CD14-positive monocyte (primary cell): ENCODE data around the gene ZXDC. TPM values are rescaled to one million over a fixed set of nuclear protein-coding genes. Genes with fewer than 3 reads are reported as not detected.

Experiments
- DNase-seq, 3 donors: peaks; one replicate each; pipeline ENCODE4 v3.0.0-alpha.2; 2011 to 2022
- H2AFZ ChIP-seq: 2 replicates; pipeline ENCODE4 v1.6.0; 2012; ENCODE audit warnings: mild to moderate bottlenecking, low read depth, low read length, inconsistent platforms; ENCODE audit not compliant: insufficient read depth, poor library complexity, severe bottlenecking
- H3K27ac ChIP-seq, 2 donors: 1 replicate in 1 of 2; 2 replicates in 1 of 2; pipeline ENCODE4 v1.5.1; 2012 to 2013; ENCODE audit warnings: low read length in 2 of 2, control low read depth in 1 of 2, inconsistent platforms in 1 of 2, low read depth in 1 of 2, mild to moderate bottlenecking in 1 of 2
- H3K27me3 ChIP-seq, 2 donors: one replicate each; pipeline versions ENCODE4 v1.6.0 to v1.6.1; 2011 to 2013; ENCODE audit warnings: low read length in 2 of 2; ENCODE audit not compliant: control insufficient read depth in 2 of 2, insufficient read depth in 2 of 2
- H3K36me3 ChIP-seq, 2 donors: replicated peaks in 1 of 2; 1 replicate in 1 of 2; 2 replicates in 1 of 2; pipeline versions ENCODE4 v1.5.1 to v1.6.1; 2012 to 2013; ENCODE audit warnings: low read length in 2 of 2, control low read depth in 1 of 2, inconsistent platforms in 1 of 2, mild to moderate bottlenecking in 1 of 2; ENCODE audit not compliant: insufficient read depth in 2 of 2, control insufficient read depth in 1 of 2
- H3K4me1 ChIP-seq, 2 donors: 1 replicate in 1 of 2; 2 replicates in 1 of 2; pipeline versions ENCODE4 v1.5.1 to v1.6.1; 2012 to 2013; ENCODE audit warnings: low read length in 2 of 2, control low read depth in 1 of 2, inconsistent platforms in 1 of 2, mild to moderate bottlenecking in 1 of 2, moderate library complexity in 1 of 2; ENCODE audit not compliant: insufficient read depth in 2 of 2, control insufficient read depth in 1 of 2
- H3K4me2 ChIP-seq: replicated peaks from 2 replicates; pipeline ENCODE3; 2012; ENCODE audit warnings: low read length, moderate library complexity, mild to moderate bottlenecking; ENCODE audit not compliant: poor library complexity, severe bottlenecking; ENCODE audit errors: extremely low read depth
- H3K4me3 ChIP-seq, 3 experiments: fragments of 200-600 bp in 1 of 3; sonication (generic) in 1 of 3; replicated peaks in 1 of 3; 1 replicate in 2 of 3; 2 replicates in 1 of 3; pipeline ENCODE4 v1.5.1; 2011 to 2013; ENCODE audit warnings: low read length in 3 of 3, mild to moderate bottlenecking in 3 of 3, control low read depth in 2 of 3, low read depth in 2 of 3, inconsistent platforms in 1 of 3, moderate library complexity in 1 of 3
- H3K79me2 ChIP-seq: 2 replicates; pipeline ENCODE4 v1.6.0; 2012; ENCODE audit warnings: mild to moderate bottlenecking, control low read depth, inconsistent platforms, low read length, moderate library complexity; ENCODE audit not compliant: insufficient read depth
- H3K9ac ChIP-seq: 2 replicates; pipeline ENCODE4 v1.6.0; 2017; ENCODE audit warnings: low read length, mild to moderate bottlenecking; ENCODE audit not compliant: insufficient read depth, poor library complexity, severe bottlenecking
- H3K9me3 ChIP-seq, 2 donors: replicated peaks in 1 of 2; 1 replicate in 1 of 2; 2 replicates in 1 of 2; pipeline versions ENCODE4 v1.5.1 to v1.6.1; 2012 to 2013; ENCODE audit warnings: low read length in 2 of 2, control low read depth in 1 of 2; ENCODE audit not compliant: control insufficient read depth in 1 of 2, insufficient read depth in 1 of 2
- H4K20me1 ChIP-seq: 2 replicates; pipeline ENCODE4 v1.6.0; 2012; ENCODE audit warnings: mild to moderate bottlenecking, low read length, control low read depth, moderate library complexity; ENCODE audit not compliant: insufficient read depth
- H3K27ac Mint-ChIP-seq, 7 donors: one replicate each; pipeline ENCODE4 v1.8.0; 2020; ENCODE audit warnings: mild to moderate bottlenecking in 7 of 7, mixed read lengths in 7 of 7, moderate library complexity in 6 of 7, inconsistent platforms in 2 of 7
- H3K27me3 Mint-ChIP-seq, 3 donors: one replicate each; pipeline ENCODE4 v1.8.0; 2021 to 2022; ENCODE audit warnings: low read depth in 3 of 3, mild to moderate bottlenecking in 3 of 3, mixed read lengths in 3 of 3, moderate library complexity in 3 of 3, inconsistent platforms in 1 of 3
- H3K36me3 Mint-ChIP-seq, 2 donors: one replicate each; pipeline ENCODE4 v1.8.0; 2020; ENCODE audit warnings: mixed read lengths in 2 of 2, inconsistent platforms in 1 of 2, mild to moderate bottlenecking in 1 of 2
- H3K4me1 Mint-ChIP-seq: one replicate; pipeline ENCODE4 v1.8.0; 2020; ENCODE audit warnings: mild to moderate bottlenecking, mixed read lengths
- H3K4me3 Mint-ChIP-seq, 2 donors: one replicate each; pipeline ENCODE4 v1.8.0; 2020; ENCODE audit warnings: mild to moderate bottlenecking in 2 of 2, mixed read lengths in 2 of 2, moderate library complexity in 1 of 2
- H3K9me3 Mint-ChIP-seq, 7 donors: one replicate each; pipeline ENCODE4 v1.8.0; 2020 to 2022; ENCODE audit warnings: mixed read lengths in 7 of 7, mild to moderate bottlenecking in 6 of 7, moderate library complexity in 6 of 7, inconsistent platforms in 2 of 7
- WGBS: methylation state at CpG from one replicate; pipeline ENCODE4 v1.1.5; 2013; ENCODE audit warnings: missing lambda C conversion rate; ENCODE audit not compliant: insufficient coverage; 5-methylcytosine and 5-hydroxymethylcytosine counted together
- intact Hi-C, 2 donors: fragments of 100-400 bp; cut with micrococcal nuclease; formaldehyde crosslinking; loops; one replicate each; pipeline versions ENCODE4 v1.15.0 to v1.15.1; 2023
- polyA plus RNA-seq, 3 donors: library from polyadenylated mRNA; depleted of rRNA in 1 of 3; unstranded in 2 of 3; stranded (reverse) in 1 of 3; fragments of 300-500 nt in 2 of 3; fragments of >200 nt in 1 of 3; fragmentation: Illumina TruSeq in 2 of 3; gene quantifications; 1 replicate in 2 of 3; 2 replicates in 1 of 3; pipeline ENCODE4 v1.2.3, GENCODE V29; 2012 to 2021
- TF ChIP-seq, protein P1 (sequence below): fragments of 200-600 bp; IDR thresholded peaks from one replicate; pipeline ENCODE4 v1.8.0; 2022; ENCODE audit warnings: antibody characterized with exemption, mild to moderate bottlenecking

ZXDC gene
- polyA plus RNA-seq, 3 donors = 6.3 to 44.8 (median 9.7) TPM

DNA sequence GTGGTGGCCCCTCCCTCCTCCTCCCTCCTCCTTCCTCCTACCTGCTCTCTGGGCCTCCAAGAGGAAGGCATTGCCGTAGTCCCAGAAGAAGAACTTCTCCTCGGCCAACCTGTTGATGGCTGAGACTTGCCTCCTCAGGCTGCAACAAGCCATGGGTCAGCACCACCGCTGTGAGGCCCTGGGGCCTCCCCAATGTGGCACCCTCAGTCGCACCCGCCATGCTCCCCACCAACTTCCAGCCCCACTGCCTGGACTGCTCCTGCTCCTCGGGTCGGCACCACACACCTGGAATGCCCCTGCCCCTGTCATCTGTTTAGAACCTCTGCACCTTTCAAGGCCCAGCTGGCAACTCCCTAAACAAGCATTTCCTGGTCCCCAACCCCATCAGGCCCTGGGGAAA lies 24.3 kb upstream of the ZXDC start:
- Histone ChIP-seq H3K4me1 (no peaks in the 10 kb centered on the region), H3K4me3 (no peak overlapping the region), H3K79me2 (no peaks in the 10 kb centered on the region), H2AFZ (no peak overlapping the region), H3K9me3 (no peaks in the 10 kb centered on the region), H3K27me3 (no peaks in the 10 kb centered on the region), H3K9ac (no peak overlapping the region), H3K4me2 (no peak overlapping the region), H3K27ac (no peak overlapping the region), H3K36me3 (no peaks in the 10 kb centered on the region), H4K20me1 (no peaks in the 10 kb centered on the region)
- no peaks in the 10 kb centered on the region for H3K9me3 Mint-ChIP-seq
- DNase-seq = no peak
- no peak overlapping the region for H3K27ac Mint-ChIP-seq
- TF ChIP-seq, protein P1, sequence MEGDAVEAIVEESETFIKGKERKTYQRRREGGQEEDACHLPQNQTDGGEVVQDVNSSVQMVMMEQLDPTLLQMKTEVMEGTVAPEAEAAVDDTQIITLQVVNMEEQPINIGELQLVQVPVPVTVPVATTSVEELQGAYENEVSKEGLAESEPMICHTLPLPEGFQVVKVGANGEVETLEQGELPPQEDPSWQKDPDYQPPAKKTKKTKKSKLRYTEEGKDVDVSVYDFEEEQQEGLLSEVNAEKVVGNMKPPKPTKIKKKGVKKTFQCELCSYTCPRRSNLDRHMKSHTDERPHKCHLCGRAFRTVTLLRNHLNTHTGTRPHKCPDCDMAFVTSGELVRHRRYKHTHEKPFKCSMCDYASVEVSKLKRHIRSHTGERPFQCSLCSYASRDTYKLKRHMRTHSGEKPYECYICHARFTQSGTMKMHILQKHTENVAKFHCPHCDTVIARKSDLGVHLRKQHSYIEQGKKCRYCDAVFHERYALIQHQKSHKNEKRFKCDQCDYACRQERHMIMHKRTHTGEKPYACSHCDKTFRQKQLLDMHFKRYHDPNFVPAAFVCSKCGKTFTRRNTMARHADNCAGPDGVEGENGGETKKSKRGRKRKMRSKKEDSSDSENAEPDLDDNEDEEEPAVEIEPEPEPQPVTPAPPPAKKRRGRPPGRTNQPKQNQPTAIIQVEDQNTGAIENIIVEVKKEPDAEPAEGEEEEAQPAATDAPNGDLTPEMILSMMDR = no peak
- 92% methylated on average over 7 of the region's 7 CpGs for WGBS
- no peak overlapping the region for H3K4me3 Mint-ChIP-seq
- peaks cover 1 to 7% (median 4%) of the 10 kb centered on the region in 3 donors for H3K27me3 Mint-ChIP-seq
- H3K4me1 Mint-ChIP-seq = peaks cover 3% of the 10 kb centered on the region
- intact Hi-C loops = no loop called here
- no peaks in the 10 kb centered on the region for H3K36me3 Mint-ChIP-seq

DNA sequence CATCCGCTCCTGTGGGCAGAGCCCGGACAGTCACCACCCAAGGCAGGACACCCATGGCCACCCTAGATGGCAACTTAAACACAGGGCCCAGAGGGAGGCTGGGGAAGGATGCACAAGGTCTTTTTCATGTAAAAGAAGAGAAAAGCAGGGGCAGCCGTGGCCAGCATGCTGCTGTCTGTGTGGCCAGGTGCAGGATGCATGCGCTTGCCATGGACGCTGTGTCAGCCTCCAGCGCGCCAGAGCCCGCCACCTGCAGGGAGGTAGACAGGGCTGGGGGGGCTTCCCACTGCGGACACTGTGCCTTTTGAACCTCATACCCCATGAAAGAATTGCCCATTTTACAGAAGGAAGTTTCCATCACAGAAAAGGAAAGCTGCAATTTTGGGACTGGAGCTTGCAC lies 23.7 kb upstream of the ZXDC start:
- TF ChIP-seq, protein P1 = no peak
- no peak for DNase-seq
- Mint-ChIP-seq H3K9me3 (no peaks in the 10 kb centered on the region), H3K4me1 (peaks cover 3% of the 10 kb centered on the region), H3K4me3 (no peak overlapping the region), H3K36me3 (no peaks in the 10 kb centered on the region), H3K27me3 (peaks cover 0 to 5% (median under 1%) of the 10 kb centered on the region in 3 donors), H3K27ac (no peak overlapping the region)
- 100% methylated on average over 1 of the region's 9 CpGs for WGBS
- H3K79me2 ChIP-seq = no peaks in the 10 kb centered on the region
- no peak overlapping the region for H3K9ac ChIP-seq
- no peak overlapping the region for H3K4me3 ChIP-seq
- no peaks in the 10 kb centered on the region for H3K4me1 ChIP-seq
- no peak overlapping the region for H2AFZ ChIP-seq
- intact Hi-C loops = no loop called here
- no peaks in the 10 kb centered on the region for H3K36me3 ChIP-seq
- H3K27ac ChIP-seq = no peak overlapping the region
- H4K20me1 ChIP-seq = no peaks in the 10 kb centered on the region
- H3K4me2 ChIP-seq = no peak overlapping the region
- no peaks in the 10 kb centered on the region for H3K27me3 ChIP-seq
- H3K9me3 ChIP-seq = no peaks in the 10 kb centered on the region
